Breast epithelium (tissue), 3 donors: ENCODE data around the gene EVA1A.

Experiments
- POLR2A ChIP-seq: fragments of 450-650 bp; IDR thresholded peaks from one replicate; pipeline ENCODE4 v1.6.1; 2016; ENCODE audit warnings: antibody characterized with exemption, mild to moderate bottlenecking, moderate library complexity
- POLR2AphosphoS5 ChIP-seq, 3 donors: sonication (generic); formaldehyde crosslinking; IDR thresholded peaks; one replicate each; pipeline ENCODE4 v1.6.1; 2017; ENCODE audit warnings: antibody characterized with exemption in 3 of 3
- TF ChIP-seq, protein P1 (sequence below), 3 donors: fragments of 450-650 bp; IDR thresholded peaks; one replicate each; pipeline ENCODE4 v1.5.1; 2016 to 2017; ENCODE audit warnings: antibody characterized with exemption in 3 of 3, mild to moderate bottlenecking in 3 of 3, moderate library complexity in 3 of 3

DNA sequence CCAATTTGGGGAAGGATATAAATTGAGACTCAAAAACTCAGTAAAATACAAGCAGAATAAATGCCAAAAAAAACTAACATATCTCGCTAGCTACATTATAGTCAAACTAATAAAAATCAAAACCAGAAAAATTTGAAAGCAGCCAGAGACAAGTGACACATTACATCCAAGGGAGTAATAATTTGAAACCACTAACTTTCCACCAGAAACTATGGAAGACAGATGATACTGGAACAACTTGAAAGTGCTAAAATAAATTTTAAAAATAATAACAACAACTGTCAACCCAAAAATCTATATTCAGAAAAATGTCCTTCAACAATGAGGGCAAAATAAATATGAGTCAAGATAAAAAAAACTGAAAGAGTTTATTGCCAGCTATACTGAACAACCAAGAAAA is 110.7 kb downstream of the EVA1A start:
- TF ChIP-seq, protein P1, sequence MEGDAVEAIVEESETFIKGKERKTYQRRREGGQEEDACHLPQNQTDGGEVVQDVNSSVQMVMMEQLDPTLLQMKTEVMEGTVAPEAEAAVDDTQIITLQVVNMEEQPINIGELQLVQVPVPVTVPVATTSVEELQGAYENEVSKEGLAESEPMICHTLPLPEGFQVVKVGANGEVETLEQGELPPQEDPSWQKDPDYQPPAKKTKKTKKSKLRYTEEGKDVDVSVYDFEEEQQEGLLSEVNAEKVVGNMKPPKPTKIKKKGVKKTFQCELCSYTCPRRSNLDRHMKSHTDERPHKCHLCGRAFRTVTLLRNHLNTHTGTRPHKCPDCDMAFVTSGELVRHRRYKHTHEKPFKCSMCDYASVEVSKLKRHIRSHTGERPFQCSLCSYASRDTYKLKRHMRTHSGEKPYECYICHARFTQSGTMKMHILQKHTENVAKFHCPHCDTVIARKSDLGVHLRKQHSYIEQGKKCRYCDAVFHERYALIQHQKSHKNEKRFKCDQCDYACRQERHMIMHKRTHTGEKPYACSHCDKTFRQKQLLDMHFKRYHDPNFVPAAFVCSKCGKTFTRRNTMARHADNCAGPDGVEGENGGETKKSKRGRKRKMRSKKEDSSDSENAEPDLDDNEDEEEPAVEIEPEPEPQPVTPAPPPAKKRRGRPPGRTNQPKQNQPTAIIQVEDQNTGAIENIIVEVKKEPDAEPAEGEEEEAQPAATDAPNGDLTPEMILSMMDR (IDR thresholded peaks at IDR 0.05), result no peak
- TF ChIP-seq POLR2A (no peak), POLR2AphosphoS5 (IDR thresholded peaks at IDR 0.05) (no peak)
